Right atrium auricular region (tissue), 2 donors: ENCODE measurements around the gene GRAMD1A. TPM values are rescaled to one million over a fixed set of nuclear protein-coding genes. Genes with fewer than 3 reads are reported as not detected.
"Not testable (repeated sequence)": the region's sequence is repeated elsewhere in the genome, so short reads cannot be mapped to it uniquely, and the experiment has no call there.

Source experiments
- DNase-seq: peaks from one replicate; pipeline ENCODE4 v3.0.0-alpha.2; 2019; ENCODE audit warnings: low spot score
- H3K27ac ChIP-seq, 2 donors: fragments of 200-600 bp; sonication (generic); 1 replicate in 1 of 2; 2 replicates in 1 of 2; pipeline ENCODE4 v1.5.1; 2016 to 2019
- H3K27me3 ChIP-seq, 2 donors: fragments of 200-600 bp; sonication (generic); one replicate each; pipeline versions ENCODE4 v1.5.1 to v1.6.0; 2017 to 2019
- H3K36me3 ChIP-seq: fragments of 200-600 bp; sonication (generic); one replicate; pipeline ENCODE4 v1.5.1; 2016
- H3K4me1 ChIP-seq, 2 donors: fragments of 200-600 bp; sonication (generic); one replicate each; pipeline versions ENCODE4 v1.5.1 to v1.6.0; 2017 to 2019
- H3K4me3 ChIP-seq, 2 donors: fragments of 200-600 bp; sonication (generic); 1 replicate in 1 of 2; 2 replicates in 1 of 2; pipeline ENCODE4 v1.5.1; 2017 to 2019; ENCODE audit warnings: mild to moderate bottlenecking in 1 of 2, moderate library complexity in 1 of 2
- H3K9me3 ChIP-seq, 2 donors: fragments of 200-600 bp; sonication (generic); one replicate each; pipeline ENCODE4 v1.5.1; 2019
- CTCF ChIP-seq, 2 donors: fragments of 200-600 bp; sonication (generic); IDR thresholded peaks; one replicate each; pipeline ENCODE4 v1.5.1; 2019; ENCODE audit warnings: antibody characterized with exemption in 2 of 2
- total RNA-seq, 2 donors: library from RNA; depleted of rRNA; stranded (reverse); fragments of >200 nt; gene quantifications; one replicate each; pipeline ENCODE4 v1.1.0, GENCODE V29; 2016

GRAMD1A gene
- total RNA-seq, 2 donors from 2014 or later = 29.6 to 37.7 TPM

GRCh38 chr19:35025969-35026368 is 25.8 kb downstream of the GRAMD1A start:
- Histone ChIP-seq H3K27me3 (no peaks in the 10 kb centered on the region), H3K27ac (no peak overlapping the region), H3K4me1 (peaks cover 0 to 7% of the 10 kb centered on the region in 2 donors), H3K9me3 (no peaks in the 10 kb centered on the region), H3K36me3 (peaks cover 57% of the 10 kb centered on the region), H3K4me3 (no peak overlapping the region)
- TF ChIP-seq CTCF (IDR thresholded peaks at IDR 0.05) = no peak
- no peak for DNase-seq

- peaks cover 53% of the 10 kb centered on the region for H3K36me3 ChIP-seq
- no peak overlapping the region for H3K4me3 ChIP-seq
- no peaks in the 10 kb centered on the region for H3K9me3 ChIP-seq
- peaks cover 0 to 7% of the 10 kb centered on the region in 2 donors for H3K4me1 ChIP-seq
- H3K27me3 ChIP-seq = no peaks in the 10 kb centered on the region
- no peak overlapping the region for H3K27ac ChIP-seq
- no peak for DNase-seq
- TF ChIP-seq CTCF (IDR thresholded peaks at IDR 0.05) = no peak
Observed at GRCh38 chr19:35026418-35026817, 26.3 kb downstream of the GRAMD1A start.

GRCh38 chr19:35027009-35027408 is 26.9 kb downstream of the GRAMD1A start:
- no peak for TF ChIP-seq CTCF (IDR thresholded peaks at IDR 0.05)
- H3K9me3 ChIP-seq = no peaks in the 10 kb centered on the region
- peaks cover 47% of the 10 kb centered on the region for H3K36me3 ChIP-seq
- no peak for DNase-seq
- no peak overlapping the region for H3K27ac ChIP-seq
- H3K27me3 ChIP-seq = no peaks in the 10 kb centered on the region
- H3K4me1 ChIP-seq = peaks cover 0 to 13% of the 10 kb centered on the region in 2 donors
- no peak overlapping the region for H3K4me3 ChIP-seq

GRCh38 chr19:35027851-35028599 is 27.9 kb downstream of the GRAMD1A start:
- no peak overlapping the region for H3K4me3 ChIP-seq
- no peak for TF ChIP-seq CTCF (IDR thresholded peaks at IDR 0.05)
- no peak for DNase-seq
- H3K36me3 ChIP-seq = peaks cover 37% of the 10 kb centered on the region
- H3K27ac ChIP-seq = peak overlapping the region; percentile 29 to 73
- H3K4me1 ChIP-seq = peaks cover 0 to 20% of the 10 kb centered on the region in 2 donors
- H3K9me3 ChIP-seq = no peaks in the 10 kb centered on the region
- H3K27me3 ChIP-seq = no peaks in the 10 kb centered on the region

- H3K27me3 ChIP-seq, H3K4me3 ChIP-seq, H3K9me3 ChIP-seq, DNase-seq: not testable (repeated sequence)
- peak overlapping the region; percentile 29 to 93 for H3K27ac ChIP-seq
- peaks cover 0 to 20% of the 10 kb centered on the region in 2 donors for H3K4me1 ChIP-seq
- H3K36me3 ChIP-seq = peaks cover 35% of the 10 kb centered on the region
Observed at GRCh38 chr19:35028600-35028885, 28.4 kb downstream of the GRAMD1A start.

GRCh38 chr19:35029275-35029736 is 29.2 kb downstream of the GRAMD1A start:
- DNase-seq, H3K27me3 ChIP-seq, H3K4me3 ChIP-seq, H3K9me3 ChIP-seq: not testable (repeated sequence)
- Histone ChIP-seq H3K4me1 (peaks cover 0 to 20% of the 10 kb centered on the region in 2 donors), H3K27ac (peak overlapping the region; percentile 72 to 93), H3K36me3 (peaks cover 35% of the 10 kb centered on the region)

- peaks cover 35% of the 10 kb centered on the region for H3K36me3 ChIP-seq
- TF ChIP-seq CTCF (IDR thresholded peaks at IDR 0.05) = no peak
Observed at GRCh38 chr19:35029737-35030256, 29.7 kb downstream of the GRAMD1A start.

More at GRCh38 chr19:35029737-35030256, 29.7 kb downstream of the GRAMD1A start:
- DNase-seq = no peak
- Histone ChIP-seq H3K4me1 (peaks cover 0 to 20% of the 10 kb centered on the region in 2 donors), H3K9me3 (no peaks in the 10 kb centered on the region), H3K4me3 (peak overlapping the region; percentile 60 to 66), H3K27me3 (no peaks in the 10 kb centered on the region), H3K27ac (peak overlapping the region; percentile 72 to 93)
